Keratinocyte (primary cell): ENCODE measurements around the gene DCTN3. TPM values are rescaled to one million over a fixed set of nuclear protein-coding genes. Genes with fewer than 3 reads are reported as not detected.

Experiments used
- DNase-seq: peaks from one replicate; pipeline ENCODE4 v3.0.0-alpha.2; 2011; ENCODE audit warnings: low read depth, missing footprints, low spot score
- FAIRE-seq: peaks from 2 replicates; lab custom pipeline; 2011; peaks lifted over from hg19 to GRCh38; lab: Jason Lieb, UNC
- H2AFZ ChIP-seq: 2 replicates; pipeline ENCODE4 v1.6.0; 2012; ENCODE audit warnings: low read length, control low read depth, inconsistent platforms; ENCODE audit not compliant: control insufficient read depth
- H3K27ac ChIP-seq: 2 replicates; pipeline ENCODE4 v1.5.1; 2011; ENCODE audit warnings: low read length; ENCODE audit not compliant: control insufficient read depth, insufficient read depth
- H3K27me3 ChIP-seq: 3 replicates; pipeline ENCODE4 v1.6.0; 2011; ENCODE audit warnings: low read length; ENCODE audit not compliant: control insufficient read depth, insufficient read depth; ENCODE audit errors: extremely low read depth
- H3K36me3 ChIP-seq, 2 experiments: 2 replicates in 1 of 2; 3 replicates in 1 of 2; pipeline ENCODE4 v1.5.1; 2011; ENCODE audit warnings: low read length in 2 of 2, mild to moderate bottlenecking in 1 of 2; ENCODE audit not compliant: control insufficient read depth in 2 of 2, insufficient read depth in 2 of 2; ENCODE audit errors: extremely low read depth in 1 of 2
- H3K4me1 ChIP-seq: 3 replicates; pipeline ENCODE4 v1.5.1; 2011; ENCODE audit warnings: low read length; ENCODE audit not compliant: control insufficient read depth, insufficient read depth; ENCODE audit errors: extremely low read depth
- H3K4me2 ChIP-seq: 3 replicates; pipeline ENCODE4 v1.6.0; 2011; ENCODE audit warnings: low read depth, low read length; ENCODE audit not compliant: control insufficient read depth, insufficient read depth; ENCODE audit errors: extremely low read depth
- H3K4me3 ChIP-seq, 3 experiments: fragments of 200-600 bp in 1 of 3; sonication (generic) in 1 of 3; 2 replicates in 2 of 3; 3 replicates in 1 of 3; pipeline ENCODE4 v1.5.1; 2011 to 2016; ENCODE audit warnings: low read length in 3 of 3, mild to moderate bottlenecking in 3 of 3, control low read depth in 2 of 3, inconsistent platforms in 1 of 3, low read depth in 1 of 3, mixed read lengths in 1 of 3, mixed run types in 1 of 3, moderate library complexity in 1 of 3; ENCODE audit not compliant: control insufficient read depth in 2 of 3, insufficient read depth in 2 of 3; ENCODE audit errors: extremely low read depth in 1 of 3
- H3K79me2 ChIP-seq: 2 replicates; pipeline ENCODE4 v1.6.0; 2012; ENCODE audit warnings: low read length; ENCODE audit not compliant: control insufficient read depth, insufficient read depth
- H3K9ac ChIP-seq: 3 replicates; pipeline ENCODE4 v1.6.0; 2011; ENCODE audit warnings: low read length; ENCODE audit not compliant: control insufficient read depth, insufficient read depth; ENCODE audit errors: extremely low read depth
- H3K9me1 ChIP-seq: 3 replicates; pipeline ENCODE4 v1.6.0; 2011; ENCODE audit warnings: low read length; ENCODE audit not compliant: control insufficient read depth, insufficient read depth; ENCODE audit errors: extremely low read depth
- H3K9me3 ChIP-seq: 2 replicates; pipeline ENCODE4 v1.5.1; 2012; ENCODE audit warnings: low read depth, low read length; ENCODE audit not compliant: control insufficient read depth
- H4K20me1 ChIP-seq: 3 replicates; pipeline ENCODE4 v1.6.0; 2011; ENCODE audit warnings: low read length; ENCODE audit not compliant: control insufficient read depth, insufficient read depth; ENCODE audit errors: extremely low read depth
- CTCF ChIP-seq, 3 experiments: IDR thresholded peaks in 1 of 3; conservative IDR thresholded peaks in 1 of 3; optimal IDR thresholded peaks in 1 of 3; 2 replicates in 2 of 3; 3 replicates in 1 of 3; pipeline versions ENCODE3 to v1.5.1; 2011; ENCODE audit warnings: low read length in 3 of 3, mild to moderate bottlenecking in 3 of 3, moderate library complexity in 2 of 3, control low read depth in 1 of 3, inconsistent platforms in 1 of 3; ENCODE audit not compliant: insufficient read depth in 2 of 3; ENCODE audit errors: extremely low read depth in 1 of 3
- EZH2 ChIP-seq: IDR thresholded peaks from one replicate; pipeline ENCODE4 v1.6.1; 2012; ENCODE audit warnings: inconsistent platforms, mild to moderate bottlenecking, low read length, moderate library complexity
- dilution Hi-C: fragments of 300-500 bp; cut with MboI; formaldehyde crosslinking; loops from one replicate; pipeline ENCODE4 v1.7.0; 2020; ENCODE audit warnings: low sequenced_read_pairs; ENCODE audit not compliant: extremely low pct_ligation_motif_present
- polyA plus RNA-seq, 5 experiments: library from polyadenylated mRNA; depleted of rRNA in 3 of 5; stranded (reverse) in 3 of 5; stranded (forward) in 1 of 5; unstranded in 1 of 5; fragments of >200 nt; gene quantifications; 1 replicate in 1 of 5; 2 replicates in 3 of 5; 3 replicates in 1 of 5; pipeline versions ENCODE4 v1.2.1 to v1.2.3, GENCODE V29; 2011 to 2012; ENCODE audit warnings: missing spikeins in 2 of 5, low read depth in 1 of 5, low replicate concordance in 1 of 5

Gene DCTN3
- polyA plus RNA-seq, 1 donor (not counting 4 experiments of a cell fraction or from before 2014, with no cell fraction given), result 106 TPM

- no peaks in the 10 kb centered on the region for H3K9me1 ChIP-seq
- H3K9me3 ChIP-seq, result no peaks in the 10 kb centered on the region
- H3K9ac ChIP-seq, result peak within 1 kb of the TSS; percentile 87
- no peak for FAIRE-seq
- peaks cover 2% of the 10 kb centered on the region for H4K20me1 ChIP-seq
- H3K4me2 ChIP-seq, result peak within 1 kb of the TSS; percentile 97
- TF ChIP-seq CTCF (optimal IDR thresholded peaks at IDR 0.05 in 1 of 3, IDR thresholded peaks at IDR 0.05 in 1 of 3, conservative IDR thresholded peaks at IDR 0.05 in 1 of 3; ENCODE audit: extremely low read depth in 1 of 3, insufficient read depth in 2 of 3, low read length in 3 of 3) (no peak), EZH2 (no peak)
- H3K27me3 ChIP-seq, result no peaks in the 10 kb centered on the region
- H3K27ac ChIP-seq, result peak within 1 kb of the TSS; percentile 63
- peak within 1 kb of the TSS; percentile 85 to 95 (median 93) for H3K4me3 ChIP-seq
- no peak for DNase-seq
- peaks cover 25% of the 10 kb centered on the region for H3K4me1 ChIP-seq
- dilution Hi-C loops, result no loop called here
- H3K79me2 ChIP-seq, result peaks cover 25% of the 10 kb centered on the region
- H2AFZ ChIP-seq, result peak within 1 kb of the TSS; percentile 99
- H3K36me3 ChIP-seq, result peaks cover 11 to 12% of the 10 kb centered on the region in 2 experiments
Measured at GRCh38 chr9:34637356-34638137, 17.3 kb upstream of the DCTN3 start, which contains the start of gene SIGMAR1. Gene SIGMAR1 (minus strand): TSS chr9:34637787. CDS start chr9:34637697, 90 bp downstream.

DNA sequence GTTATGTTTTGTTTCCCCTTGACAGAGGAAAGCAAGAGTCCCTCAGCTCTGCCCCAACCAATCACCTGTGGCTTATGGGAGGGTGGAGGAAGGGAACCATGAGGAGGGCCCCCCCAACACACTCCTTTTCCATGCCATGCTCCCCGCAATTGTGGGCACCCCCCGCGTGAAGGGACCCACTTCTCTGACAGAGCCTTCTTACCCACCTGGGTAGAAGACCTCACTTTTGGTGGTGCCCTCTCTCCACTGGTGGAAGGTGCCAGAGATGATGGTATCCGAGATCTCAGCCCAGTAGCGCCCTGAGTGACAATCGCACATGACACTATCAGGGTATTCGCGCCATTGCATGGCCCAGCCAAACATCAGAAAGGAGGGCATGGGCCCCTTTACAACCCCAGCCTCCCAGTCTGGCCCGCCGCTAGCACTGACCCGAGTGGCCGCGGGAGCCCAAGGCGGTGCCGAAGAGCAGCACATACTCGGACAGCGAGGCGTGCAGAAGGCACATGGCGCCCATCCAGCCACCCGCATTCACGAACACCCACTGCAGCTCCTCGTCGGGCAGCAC is 16.6 kb upstream of the DCTN3 start:
- H3K9me3 ChIP-seq, result no peaks in the 10 kb centered on the region
- TF ChIP-seq CTCF (optimal IDR thresholded peaks at IDR 0.05 in 1 of 3, IDR thresholded peaks at IDR 0.05 in 1 of 3, conservative IDR thresholded peaks at IDR 0.05 in 1 of 3; ENCODE audit: extremely low read depth in 1 of 3, insufficient read depth in 2 of 3, low read length in 3 of 3) (no peak), EZH2 (no peak)
- H3K27ac ChIP-seq, result peak overlapping the region; percentile 63
- no peak for DNase-seq
- dilution Hi-C loops, result no loop called here
- FAIRE-seq, result no peak
- H4K20me1 ChIP-seq, result peaks cover 2% of the 10 kb centered on the region
- peaks cover 11 to 12% of the 10 kb centered on the region in 2 experiments for H3K36me3 ChIP-seq
- H3K4me2 ChIP-seq, result peak overlapping the region; percentile 97
- peak overlapping the region; percentile 87 for H3K9ac ChIP-seq
- H2AFZ ChIP-seq, result peak overlapping the region; percentile 29
- H3K9me1 ChIP-seq, result no peaks in the 10 kb centered on the region
- no peaks in the 10 kb centered on the region for H3K27me3 ChIP-seq
- H3K79me2 ChIP-seq, result peaks cover 25% of the 10 kb centered on the region
- H3K4me1 ChIP-seq, result peaks cover 25% of the 10 kb centered on the region
- peak overlapping the region; percentile 85 to 95 (median 93) for H3K4me3 ChIP-seq
